SU-DHL-6 (cell line): ENCODE measurements around the gene OPHN1.

ENCODE experiments used
- CTCF ChIP-seq: fragments of 200-600 bp; sonication (generic); IDR thresholded peaks from one replicate; pipeline ENCODE4 v1.5.1; 2017; ENCODE audit warnings: antibody characterized with exemption, mild to moderate bottlenecking, low read length, moderate library complexity; ENCODE audit not compliant: insufficient read depth, poor library complexity, severe bottlenecking
- EZH2phosphoT487 ChIP-seq: fragments of 200-600 bp; sonication (generic), shearing (Covaris generic); conservative IDR thresholded peaks from 2 replicates; pipeline ENCODE4 v1.6.1; 2018; ENCODE audit warnings: mild to moderate bottlenecking, antibody characterized with exemption, low read length, moderate library complexity, mixed read lengths

DNA sequence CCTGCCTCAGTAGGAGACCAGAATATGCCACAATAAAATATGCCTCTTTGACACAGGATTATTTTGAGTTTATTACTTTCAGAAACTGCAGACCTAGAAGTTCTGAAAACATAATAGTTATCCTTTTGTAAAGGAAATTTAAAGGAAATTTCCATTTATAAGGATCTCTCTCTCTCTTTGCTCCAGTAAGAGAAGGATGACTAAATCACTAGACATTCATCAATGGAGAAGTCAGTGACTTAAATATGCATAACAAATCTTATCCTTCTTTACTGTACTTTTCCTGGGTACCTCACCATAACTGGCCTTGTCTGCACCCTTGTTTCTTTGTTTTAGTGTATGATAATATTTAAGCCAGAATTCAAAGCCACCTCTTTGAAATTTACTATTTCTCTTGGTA lies 28.3 kb upstream of the OPHN1 start:
- TF ChIP-seq CTCF (no peak), EZH2phosphoT487 (no peak)
